Islet of Langerhans (tissue), 1 donor: Measurements from ENCODE around the gene USF2.

Experiments used
- FAIRE-seq: peaks from one replicate; lab custom pipeline; 2011; peaks lifted over from hg19 to GRCh38; lab: Jason Lieb, UNC

The USF2 gene

DNA sequence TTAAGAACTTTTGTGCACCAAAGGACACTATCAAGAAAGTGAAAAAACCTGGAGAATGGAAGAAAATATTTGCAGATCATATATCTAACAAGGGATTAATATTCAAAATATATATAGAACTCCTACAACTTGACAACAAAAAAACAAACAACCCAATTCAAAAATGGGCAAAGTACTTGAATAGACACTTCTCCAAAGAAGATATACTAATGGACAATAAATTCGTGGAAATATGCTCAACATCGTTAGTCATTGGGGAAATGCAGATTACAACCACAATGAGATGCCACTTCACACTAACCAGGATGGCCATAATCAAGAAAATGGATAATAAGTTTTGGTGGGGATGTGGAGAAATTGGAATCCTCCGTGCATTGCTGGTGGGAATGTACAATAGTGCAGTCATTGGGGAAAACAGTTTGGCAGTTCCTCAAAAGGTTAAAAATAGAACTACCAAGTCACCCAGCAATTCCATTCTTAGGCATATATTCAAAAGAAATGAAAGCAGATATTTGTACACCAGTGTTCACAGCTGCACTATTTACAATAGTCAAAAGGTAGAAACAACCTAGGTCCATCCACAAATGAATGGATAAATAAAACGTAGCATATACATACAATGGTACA lies 22.2 kb upstream of the USF2 start:
- FAIRE-seq = no peak

DNA sequence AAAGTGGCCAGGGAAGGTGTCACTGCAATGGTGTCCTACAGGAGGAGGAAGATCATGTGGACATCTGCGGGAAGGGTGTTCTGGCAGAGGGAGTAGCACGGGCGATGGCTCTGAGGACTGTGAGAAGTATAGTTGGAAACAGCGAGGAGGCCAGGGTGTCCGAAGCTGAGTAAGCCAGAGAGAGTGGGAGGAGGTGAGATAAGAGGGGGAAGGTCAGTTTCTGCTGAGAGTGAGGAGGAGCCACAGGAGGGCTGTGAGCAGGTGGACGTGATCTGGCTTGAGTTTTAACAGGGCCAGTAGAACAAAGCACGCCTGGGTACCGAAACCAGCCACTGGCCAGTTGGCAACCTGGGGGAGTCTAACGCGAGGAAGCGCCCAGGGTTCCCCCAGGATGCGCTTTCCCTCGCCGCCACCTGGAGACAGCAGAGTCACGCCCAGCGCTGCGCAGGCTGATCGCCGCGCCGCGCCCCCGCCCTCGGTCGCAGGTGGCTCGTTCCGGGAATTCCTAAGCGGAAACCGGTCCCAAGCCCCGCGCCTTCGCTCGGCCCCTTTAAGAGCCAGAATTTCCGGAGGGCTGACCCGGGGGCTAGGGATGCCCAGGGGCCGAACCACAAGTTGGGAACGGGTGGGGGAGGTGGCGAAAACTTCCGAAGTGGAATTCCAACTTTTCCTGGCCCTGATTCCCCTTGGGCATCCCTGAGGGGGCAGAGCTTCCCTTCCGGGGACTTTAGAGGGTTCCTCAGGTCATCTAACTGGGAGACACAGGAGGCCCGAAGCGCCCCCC lies 21.0 kb upstream of the USF2 start:
- FAIRE-seq = no peak

DNA sequence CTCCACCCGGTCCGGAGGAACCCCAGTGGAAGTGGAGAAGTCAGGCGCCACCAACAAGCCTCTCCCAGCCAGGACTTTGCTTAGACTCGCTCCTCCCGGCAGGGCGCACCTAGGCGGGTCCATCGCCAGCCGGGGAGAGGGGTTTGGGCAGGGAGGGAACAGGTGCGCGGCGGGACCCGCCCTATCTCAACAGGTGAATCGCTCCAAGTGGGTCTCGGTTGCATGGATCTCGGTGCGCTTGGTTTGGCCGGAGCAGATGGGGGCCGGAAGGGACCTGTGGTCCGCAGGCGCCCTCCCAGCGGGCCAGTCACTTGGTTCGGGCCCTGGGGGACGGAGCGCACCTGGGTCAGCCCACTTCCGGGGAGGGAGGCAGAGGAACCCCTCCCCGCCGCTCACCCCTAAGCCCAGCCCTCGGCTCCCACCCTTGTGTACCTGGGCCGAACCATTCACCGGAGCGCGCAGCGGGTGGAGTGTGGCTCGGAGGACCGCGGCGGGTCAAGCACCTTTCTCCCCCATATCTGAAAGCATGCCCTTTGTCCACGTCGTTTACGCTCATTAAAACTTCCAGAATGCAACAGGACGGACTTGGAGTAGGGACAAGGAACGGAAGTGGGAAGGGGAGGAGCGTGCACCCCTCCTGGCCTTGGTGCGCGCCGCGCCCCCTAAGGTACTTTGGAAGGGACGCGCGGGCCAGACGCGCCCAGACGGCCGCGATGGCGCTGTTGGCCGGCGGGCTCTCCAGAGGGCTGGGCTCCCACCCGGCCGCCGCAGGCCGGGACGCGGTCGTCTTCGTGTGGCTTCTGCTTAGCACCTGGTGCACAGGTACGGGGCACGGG lies 20.2 kb upstream of the USF2 start, which contains the start of gene LSR:
Gene LSR (plus strand): TSS at position 693 of the 836 bp plus-strand sequence. CDS start 21 bp downstream, at position 714.
- FAIRE-seq = peak; percentile 13

DNA sequence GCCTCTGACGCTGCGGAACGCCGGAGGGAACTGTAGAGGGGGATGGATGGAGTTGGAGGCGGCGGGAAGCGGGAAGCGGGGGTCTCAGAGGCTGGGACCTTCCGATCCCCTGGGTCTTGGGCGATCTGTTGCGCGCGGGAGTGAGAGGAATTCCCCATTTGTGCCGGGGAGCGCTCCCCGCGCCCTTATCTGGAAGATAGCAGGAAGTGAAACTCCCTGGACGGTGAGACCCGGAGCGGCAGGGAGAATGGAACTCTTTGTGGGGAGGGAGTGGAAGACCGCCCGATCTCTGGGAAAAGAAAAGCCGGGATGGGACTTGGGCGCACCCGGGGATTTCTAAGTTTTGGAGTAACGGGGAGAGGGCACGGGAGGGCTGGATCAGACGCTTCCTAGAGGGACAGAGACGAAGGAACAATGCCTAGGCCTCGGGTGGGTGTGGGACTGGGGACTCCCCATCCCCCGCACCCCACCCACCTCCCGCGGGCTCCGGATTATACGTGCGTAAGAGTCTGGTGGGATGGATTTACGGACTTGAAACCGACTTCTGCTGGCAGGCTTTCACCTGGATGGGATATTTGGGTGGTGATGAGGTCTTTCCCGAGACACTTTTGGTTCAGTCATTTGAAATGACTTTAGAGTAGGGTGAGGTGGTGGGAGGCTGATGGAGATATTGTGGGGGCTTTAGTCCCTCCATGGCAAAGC lies 19.5 kb upstream of the USF2 start:
- FAIRE-seq = no peak

DNA sequence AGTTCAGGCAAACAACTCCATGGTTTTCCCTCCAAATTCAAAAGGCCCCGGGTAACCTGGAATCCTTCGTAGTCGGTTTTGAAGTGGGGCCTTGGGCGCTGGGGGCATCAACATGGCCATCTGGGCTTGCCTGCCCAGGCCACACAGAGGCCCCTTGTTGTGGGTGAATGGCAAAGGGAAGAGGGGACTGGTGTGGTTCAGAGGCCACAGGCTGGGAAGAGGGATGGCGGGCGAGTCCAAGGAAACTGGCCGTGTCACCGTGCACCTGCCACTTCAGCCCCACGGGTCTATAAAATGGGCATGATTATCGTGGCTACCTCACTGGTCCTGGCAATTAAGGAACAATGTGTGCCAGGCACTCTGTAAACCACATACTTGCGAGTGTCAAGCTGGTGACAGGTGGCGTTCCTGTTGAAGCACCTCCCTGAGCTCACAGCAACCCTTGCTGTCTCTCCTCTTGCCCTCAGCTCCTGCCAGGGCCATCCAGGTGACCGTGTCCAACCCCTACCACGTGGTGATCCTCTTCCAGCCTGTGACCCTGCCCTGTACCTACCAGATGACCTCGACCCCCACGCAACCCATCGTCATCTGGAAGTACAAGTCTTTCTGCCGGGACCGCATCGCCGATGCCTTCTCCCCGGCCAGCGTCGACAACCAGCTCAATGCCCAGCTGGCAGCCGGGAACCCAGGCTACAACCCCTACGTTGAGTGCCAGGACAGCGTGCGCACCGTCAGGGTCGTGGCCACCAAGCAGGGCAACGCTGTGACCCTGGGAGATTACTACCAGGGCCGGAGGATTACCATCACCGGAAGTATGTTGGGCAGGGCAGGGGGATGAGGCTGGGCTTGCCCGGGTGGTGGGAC lies 18.7 kb upstream of the USF2 start:
- no peak for FAIRE-seq

DNA sequence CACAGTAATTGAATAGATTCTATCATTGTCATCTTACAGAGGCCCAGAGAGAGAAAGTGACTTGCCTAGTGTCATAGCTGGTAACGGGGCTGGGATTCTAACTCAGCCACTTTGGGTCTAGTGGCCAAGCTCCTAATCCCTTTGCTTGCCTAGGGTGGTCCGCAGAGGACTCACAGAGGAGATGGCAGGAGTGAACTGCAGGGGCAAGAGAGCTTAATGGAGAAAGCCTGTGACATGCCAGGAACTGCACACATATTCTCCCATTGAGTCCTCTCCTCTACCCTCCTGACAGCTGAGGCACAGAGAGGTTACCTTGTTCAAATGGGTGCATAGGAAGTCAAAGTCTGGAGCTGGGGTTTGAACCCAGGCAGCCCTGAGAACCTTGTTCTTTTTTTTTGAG lies 17.3 kb upstream of the USF2 start:
- no peak for FAIRE-seq

DNA sequence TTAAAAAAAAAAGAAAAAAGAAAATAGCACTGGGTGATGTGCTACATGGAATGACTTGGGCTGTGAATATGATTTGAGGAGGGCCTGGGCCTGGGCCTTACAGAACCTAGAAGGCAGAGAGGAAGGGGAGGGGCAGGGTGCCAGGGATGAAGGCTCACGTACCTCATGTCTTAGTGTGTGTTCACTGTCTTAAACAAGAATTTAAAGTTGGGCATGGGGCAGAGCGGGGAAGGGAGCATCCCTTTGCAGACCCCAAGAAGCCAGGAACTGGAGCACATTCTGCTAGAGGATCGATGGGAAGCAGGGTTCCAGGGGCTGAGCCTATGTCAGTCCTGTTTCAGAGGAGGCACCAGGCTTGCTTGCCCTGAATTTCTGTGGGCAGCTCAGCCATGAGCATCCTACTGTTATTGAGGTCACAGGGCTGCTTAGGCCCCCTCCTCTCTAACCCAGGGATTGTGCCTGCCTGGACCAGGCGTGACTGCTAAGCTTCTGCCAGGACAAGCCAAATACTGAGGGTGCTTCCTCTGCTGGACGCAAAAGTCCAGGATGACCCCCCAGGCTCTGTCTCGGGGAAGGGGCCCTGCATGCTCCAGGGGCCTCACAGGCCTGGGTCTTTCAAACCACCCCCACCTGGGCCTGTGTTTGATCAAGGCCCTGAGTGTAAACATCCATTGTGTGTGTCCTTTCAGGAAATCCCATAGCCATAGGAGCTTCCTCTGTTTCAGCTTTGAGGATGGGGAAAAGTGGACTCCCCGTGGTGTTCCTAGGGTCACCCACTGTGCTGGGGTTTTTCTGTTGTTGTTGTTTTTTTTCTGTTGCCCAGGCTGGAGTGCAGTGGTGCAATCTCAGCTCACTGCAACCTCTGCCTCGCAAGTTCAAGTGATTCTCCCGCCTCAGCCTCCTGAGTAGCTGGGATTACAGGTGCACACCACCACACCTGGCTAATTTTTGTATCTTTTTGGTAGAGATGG lies 15.2 kb upstream of the USF2 start:
- no peak for FAIRE-seq

DNA sequence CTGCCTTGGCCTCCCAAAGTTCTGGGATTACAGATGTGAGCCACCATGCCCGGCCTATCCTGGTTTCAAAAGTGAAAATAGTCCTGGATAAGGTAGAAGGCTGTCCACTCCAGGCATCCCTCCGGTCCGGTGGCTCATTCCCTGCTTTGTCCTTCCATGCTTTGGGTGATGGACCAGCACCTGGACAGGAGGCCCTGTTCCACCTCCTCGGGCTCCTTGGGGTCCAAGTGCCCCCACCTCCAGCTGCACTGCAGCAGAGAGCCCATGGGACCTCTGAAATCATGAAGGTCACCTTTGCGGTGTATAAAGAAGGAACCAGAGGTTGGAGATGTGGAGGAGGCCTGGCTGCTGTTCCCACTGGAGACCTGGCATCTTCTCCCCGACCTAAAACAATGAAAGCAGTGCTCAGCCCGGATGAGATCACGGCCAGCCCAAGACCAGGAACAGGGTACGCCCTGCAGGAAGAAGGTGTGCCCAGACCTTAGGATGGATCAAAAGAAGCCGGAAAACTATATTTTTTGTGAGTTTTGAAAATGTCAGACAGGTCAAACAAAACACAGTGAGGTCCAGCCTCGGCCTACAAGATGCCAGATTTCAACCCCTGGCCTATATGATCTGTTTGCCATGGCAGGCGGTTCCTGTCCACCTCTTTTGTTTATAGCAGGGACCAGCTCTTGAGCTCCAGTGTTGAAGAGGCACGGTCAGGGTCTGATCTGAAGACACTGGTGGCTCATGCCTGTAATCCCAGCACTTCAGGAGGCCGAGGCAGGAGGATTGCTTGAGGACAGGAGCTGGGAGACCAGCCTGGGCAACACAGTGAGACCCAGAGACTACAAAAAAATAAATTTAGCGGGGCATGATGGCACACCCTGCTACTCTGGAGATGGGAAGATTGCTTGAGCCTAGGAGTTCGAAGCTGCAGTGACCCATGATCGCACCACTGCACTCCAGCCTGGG lies 14.1 kb upstream of the USF2 start:
- FAIRE-seq = no peak

DNA sequence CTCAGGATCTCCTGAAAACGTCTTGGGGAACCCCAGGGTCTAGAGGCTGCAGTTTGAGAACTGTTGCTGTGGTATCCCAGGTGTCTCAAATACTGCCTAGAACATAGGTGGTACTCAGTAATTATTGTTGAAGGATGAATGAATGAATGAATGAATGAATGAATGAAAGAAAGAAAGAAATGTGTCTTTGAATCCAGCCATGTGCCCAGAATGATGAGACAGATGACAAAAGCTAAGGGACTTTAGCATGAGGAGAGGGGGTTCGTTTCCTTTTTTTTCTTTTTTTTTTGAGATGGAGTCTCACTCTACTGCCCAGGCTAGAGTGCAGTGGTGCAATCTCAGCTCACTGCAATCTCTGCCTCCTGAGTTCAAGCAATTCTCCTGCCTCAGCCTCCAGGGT lies 12.2 kb upstream of the USF2 start:
- no peak for FAIRE-seq

DNA sequence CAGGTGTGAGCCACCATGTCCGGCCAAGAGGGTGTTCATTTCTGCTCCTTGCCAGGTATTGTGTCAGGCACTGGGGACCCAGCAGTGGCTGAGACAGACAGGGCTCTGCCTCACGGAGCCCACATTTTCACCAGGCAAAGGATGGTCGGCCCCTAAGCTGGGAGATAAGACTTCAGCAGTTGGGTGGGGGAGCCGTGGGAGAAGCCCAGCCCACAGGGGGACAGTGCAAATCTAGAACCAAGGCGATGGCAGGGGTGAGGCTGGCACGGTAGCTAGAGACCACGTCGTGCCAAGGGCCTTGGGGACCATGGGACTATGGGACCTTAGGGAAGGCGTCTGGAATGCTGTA lies 11.7 kb upstream of the USF2 start:
- no peak for FAIRE-seq

DNA sequence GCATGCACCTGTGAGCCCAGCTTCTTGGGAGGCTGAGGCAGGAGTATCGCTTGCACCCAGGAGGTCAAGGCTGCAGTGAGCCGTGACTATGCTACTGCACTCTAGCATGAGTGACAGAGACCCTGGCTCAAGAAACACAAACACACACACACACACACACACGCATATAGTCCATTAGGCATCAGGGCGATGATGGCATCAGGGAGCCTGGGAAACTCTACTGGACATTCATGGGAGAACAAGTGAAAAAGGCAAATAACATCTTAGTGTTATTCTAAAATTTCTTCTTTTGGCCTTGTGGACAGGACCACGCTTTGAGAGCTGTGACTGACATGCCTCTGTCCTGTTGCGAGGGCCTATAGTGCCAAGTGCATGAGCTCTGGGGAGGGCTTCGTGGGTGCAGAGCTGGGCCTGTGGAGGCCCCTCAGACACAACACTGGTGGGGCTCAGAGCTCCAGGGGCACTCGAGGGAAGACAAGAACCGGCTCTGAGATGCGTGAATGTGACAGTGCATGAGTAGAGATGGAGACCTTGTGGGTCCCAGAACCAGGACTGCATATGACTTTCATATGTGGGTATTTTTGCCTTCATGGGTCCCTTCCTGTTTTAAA lies 8.0 kb upstream of the USF2 start:
- FAIRE-seq = no peak

DNA sequence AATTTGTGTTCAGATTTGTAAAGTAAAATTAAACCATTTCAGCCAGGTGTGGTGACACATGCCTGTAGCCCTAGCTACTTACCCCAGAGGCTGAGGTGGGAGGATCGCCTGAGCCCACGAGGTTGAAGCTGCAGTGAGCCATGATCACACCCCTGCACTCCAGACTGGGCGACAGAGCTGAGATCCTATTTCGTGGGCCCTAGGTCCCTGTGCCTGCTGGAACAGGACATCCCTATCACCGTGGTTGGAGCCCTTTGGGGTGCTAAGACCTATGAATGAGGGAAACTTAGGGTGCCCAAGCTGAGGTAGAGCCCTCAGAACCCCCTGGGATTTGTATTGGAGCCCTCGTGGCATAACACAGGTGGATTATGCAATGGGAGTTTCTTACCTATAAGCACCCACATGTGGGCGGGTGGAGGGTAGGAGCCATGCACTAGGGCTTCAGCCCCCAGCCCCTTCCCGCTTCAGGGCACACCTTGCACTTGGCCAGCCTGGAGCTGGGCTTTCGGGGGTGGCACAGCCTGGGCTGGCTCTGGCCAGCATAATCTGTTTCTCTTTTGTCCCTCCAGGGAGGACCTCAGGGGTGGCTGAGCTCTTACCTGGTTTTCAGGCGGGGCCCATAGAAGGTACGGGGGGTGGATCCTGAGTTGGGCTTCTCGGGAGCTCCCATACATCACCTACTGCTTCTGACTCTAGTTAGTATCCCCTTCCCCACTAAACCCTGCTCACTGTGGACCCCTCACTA lies 7.2 kb upstream of the USF2 start:
- FAIRE-seq = no peak

DNA sequence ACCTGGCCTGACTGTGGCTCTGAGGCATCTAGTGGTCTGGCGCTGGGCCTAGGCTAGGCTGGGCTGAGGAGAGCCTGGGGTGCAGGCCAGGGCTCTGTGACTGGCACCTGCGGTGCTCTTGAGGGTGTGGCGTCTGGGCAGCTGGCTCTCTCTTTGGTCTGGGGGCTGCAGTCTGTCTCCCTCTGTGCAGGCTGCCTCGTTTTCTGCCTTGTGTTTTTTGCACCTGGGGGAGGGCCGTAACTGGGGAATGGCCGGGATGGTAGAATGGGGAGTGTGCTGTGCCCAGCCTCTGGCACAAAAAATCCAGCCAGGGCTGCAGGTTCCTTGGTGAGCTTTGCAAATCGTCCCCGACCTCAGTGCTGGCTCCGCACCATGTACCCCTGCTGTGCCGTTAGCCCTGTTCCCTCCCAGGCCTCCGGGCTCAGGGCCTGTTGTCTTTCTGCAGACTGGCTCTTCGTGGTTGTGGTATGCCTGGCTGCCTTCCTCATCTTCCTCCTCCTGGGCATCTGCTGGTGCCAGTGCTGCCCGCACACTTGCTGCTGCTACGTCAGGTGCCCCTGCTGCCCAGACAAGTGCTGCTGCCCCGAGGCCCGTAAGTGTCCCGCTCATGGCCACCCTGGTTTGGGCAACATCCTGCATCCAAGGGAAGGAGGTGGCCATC lies 6.5 kb upstream of the USF2 start:
- no peak for FAIRE-seq

DNA sequence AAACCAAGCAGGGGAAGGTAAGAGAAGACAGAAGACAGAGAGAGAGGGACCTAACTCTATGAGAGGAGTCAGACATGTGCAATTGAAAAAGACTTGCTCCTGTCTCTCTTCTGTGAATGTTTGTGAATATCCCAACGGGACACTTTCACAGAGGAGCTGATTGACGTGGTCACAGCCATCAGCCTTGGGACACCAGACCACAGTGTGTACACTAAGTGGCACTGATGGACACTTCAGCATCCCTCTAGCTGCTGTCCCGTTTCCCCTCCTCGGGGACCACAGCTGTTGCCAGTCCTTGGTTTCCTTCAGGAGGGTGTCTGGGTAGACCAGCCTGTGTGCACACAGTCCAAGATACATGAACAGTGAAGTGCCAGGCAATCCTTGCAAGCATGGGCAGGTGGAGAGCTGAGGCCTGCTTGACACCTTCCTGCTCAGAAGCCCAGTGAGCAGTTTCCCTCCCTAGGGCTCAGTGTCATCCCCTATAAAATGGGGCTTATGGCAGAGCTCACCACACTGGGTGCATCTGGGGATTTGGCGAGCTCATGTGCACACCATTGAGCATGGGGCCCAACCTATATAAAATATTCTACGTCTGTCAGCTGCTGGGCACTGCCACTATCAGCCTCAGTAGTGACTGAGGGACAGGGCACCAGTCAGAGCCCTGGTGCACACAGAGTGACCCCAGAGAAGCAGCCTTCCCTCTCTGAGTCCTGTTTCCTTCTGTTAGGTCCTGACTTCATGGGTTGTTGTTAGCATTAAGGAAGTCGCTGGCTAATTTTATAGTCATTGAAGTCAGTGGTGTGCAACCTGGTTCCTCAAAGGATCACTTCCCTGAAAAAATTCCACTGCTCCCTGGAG lies 4.3 kb upstream of the USF2 start:
- FAIRE-seq = no peak

DNA sequence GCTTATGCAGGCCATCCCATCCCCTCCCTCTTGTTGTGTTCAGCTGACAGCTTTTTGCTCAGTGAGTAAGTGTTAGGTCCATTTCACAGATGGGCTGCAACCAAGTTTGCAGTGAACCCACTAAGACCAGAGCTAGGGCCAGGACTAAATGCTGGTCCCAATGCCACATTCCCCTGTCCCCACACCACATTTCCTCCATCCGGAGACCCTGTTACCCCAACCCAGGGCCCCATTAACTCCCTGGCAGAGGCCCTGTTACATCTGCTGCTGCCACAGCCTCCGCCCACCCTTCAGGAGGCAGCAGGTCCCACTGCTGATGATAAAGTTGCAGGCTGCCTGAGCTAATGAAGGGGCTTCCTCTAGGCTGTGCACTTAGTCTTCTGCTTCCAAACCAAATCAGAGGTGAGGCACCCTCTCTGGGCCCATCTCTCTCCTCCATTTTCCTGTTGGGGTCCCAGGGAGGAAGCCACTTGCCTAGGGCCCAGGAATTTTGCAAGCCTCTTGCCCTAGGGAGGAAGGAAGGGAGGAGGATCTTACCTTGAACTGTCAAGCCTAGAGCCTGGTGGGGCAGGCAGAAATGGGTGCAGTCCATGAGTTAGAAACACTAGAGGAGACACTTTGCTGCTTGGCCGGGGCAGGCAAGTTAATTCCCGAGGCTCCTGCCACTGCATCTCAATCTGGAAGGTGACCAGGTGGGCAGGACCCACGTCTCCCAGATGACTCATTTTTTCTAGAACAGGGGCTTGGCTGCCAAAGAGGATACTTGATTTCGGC lies 3.4 kb upstream of the USF2 start:
- FAIRE-seq = no peak
